DOHH2 (cell line): ENCODE data around the gene DRGX.

Source experiments
- H3F3A ChIP-seq: fragments of 200-600 bp; sonication (generic), shearing (Covaris generic); 2 replicates; pipeline ENCODE4 v1.6.0; 2016; ENCODE audit warnings: antibody characterized with exemption, mild to moderate bottlenecking; ENCODE audit not compliant: control insufficient read depth, insufficient read depth
- H3K27ac ChIP-seq: fragments of 200-600 bp; sonication (generic); 2 replicates; pipeline ENCODE4 v1.5.1; 2014; ENCODE audit warnings: low read depth, mild to moderate bottlenecking, low read length, moderate library complexity
- H3K27me3 ChIP-seq: fragments of 200-600 bp; sonication (generic); 2 replicates; pipeline ENCODE4 v1.6.1; 2014; ENCODE audit warnings: mild to moderate bottlenecking, low read length, mixed read lengths; ENCODE audit not compliant: control insufficient read depth
- H3K36me3 ChIP-seq: fragments of 200-600 bp; sonication (generic); 2 replicates; pipeline ENCODE4 v1.6.1; 2014; ENCODE audit warnings: mild to moderate bottlenecking, low read length, moderate library complexity, mixed read lengths; ENCODE audit not compliant: control insufficient read depth
- H3K4me1 ChIP-seq: fragments of 200-600 bp; sonication (generic); 2 replicates; pipeline ENCODE4 v1.6.1; 2014; ENCODE audit warnings: mild to moderate bottlenecking, low read length, mixed read lengths; ENCODE audit not compliant: control insufficient read depth
- H3K4me2 ChIP-seq: fragments of 200-600 bp; sonication (generic); 2 replicates; pipeline ENCODE4 v1.6.0; 2014; ENCODE audit warnings: mild to moderate bottlenecking, low read length, moderate library complexity
- H3K4me3 ChIP-seq: fragments of 200-600 bp; sonication (generic); 2 replicates; pipeline ENCODE4 v1.5.1; 2014; ENCODE audit warnings: mild to moderate bottlenecking, low read length, mixed read lengths
- H3K79me2 ChIP-seq: fragments of 200-600 bp; sonication (generic); 2 replicates; pipeline ENCODE4 v1.6.1; 2014; ENCODE audit warnings: mild to moderate bottlenecking, low read length, mixed read lengths; ENCODE audit not compliant: control insufficient read depth
- H3K9me2 ChIP-seq: fragments of 200-600 bp; sonication (generic); replicated peaks from 2 replicates; pipeline ENCODE4 v1.6.1; 2014; ENCODE audit warnings: mild to moderate bottlenecking, low read length, mixed read lengths; ENCODE audit not compliant: control insufficient read depth
- H3K9me3 ChIP-seq: fragments of 200-600 bp; sonication (generic); 2 replicates; pipeline ENCODE4 v1.6.1; 2014; ENCODE audit warnings: antibody characterized with exemption, low read length, mixed read lengths; ENCODE audit not compliant: control insufficient read depth, insufficient read depth
- H4K20me1 ChIP-seq: fragments of 200-600 bp; sonication (generic); 2 replicates; pipeline ENCODE4 v1.6.0; 2014; ENCODE audit warnings: low read depth, mild to moderate bottlenecking, antibody characterized with exemption, low read length, moderate library complexity; ENCODE audit not compliant: control insufficient read depth, insufficient read depth
- CTCF ChIP-seq: fragments of 200-600 bp; sonication (generic); IDR thresholded peaks from one replicate; pipeline ENCODE4 v1.5.1; 2014; ENCODE audit warnings: antibody characterized with exemption, mild to moderate bottlenecking, low read depth, low read length; ENCODE audit not compliant: poor library complexity, severe bottlenecking
- EZH2phosphoT487 ChIP-seq: fragments of 200-600 bp; sonication (generic); IDR thresholded peaks from 2 replicates; pipeline ENCODE4 v1.6.1; 2017; ENCODE audit warnings: borderline replicate concordance, mild to moderate bottlenecking, antibody characterized with exemption, low read length, moderate library complexity, mixed read lengths

Gene DRGX

GRCh38 chr10:49403363-49403762 is 7.5 kb upstream of the DRGX start:
- Histone ChIP-seq H3K27me3 (peaks cover 10% of the 10 kb centered on the region), H3K9me3 (no peaks in the 10 kb centered on the region), H3K9me2 (no peaks in the 10 kb centered on the region), H3K79me2 (no peaks in the 10 kb centered on the region), H4K20me1 (no peaks in the 10 kb centered on the region), H3K36me3 (no peaks in the 10 kb centered on the region), H3K4me1 (no peaks in the 10 kb centered on the region), H3K4me3 (no peak overlapping the region), H3F3A (no peaks in the 10 kb centered on the region), H3K27ac (no peak overlapping the region), H3K4me2 (no peak overlapping the region)
- TF ChIP-seq EZH2phosphoT487 (no peak), CTCF (no peak)

- Histone ChIP-seq H3K27ac (no peak overlapping the region), H3F3A (no peaks in the 10 kb centered on the region), H4K20me1 (no peaks in the 10 kb centered on the region), H3K9me2 (no peaks in the 10 kb centered on the region), H3K4me2 (no peak overlapping the region), H3K27me3 (peaks cover 28% of the 10 kb centered on the region), H3K36me3 (no peaks in the 10 kb centered on the region), H3K4me1 (no peaks in the 10 kb centered on the region), H3K4me3 (no peak overlapping the region), H3K9me3 (no peaks in the 10 kb centered on the region), H3K79me2 (no peaks in the 10 kb centered on the region)
- TF ChIP-seq CTCF (no peak), EZH2phosphoT487 (no peak)
Measured at GRCh38 chr10:49400365-49400764, 4.5 kb upstream of the DRGX start.

- Histone ChIP-seq H3K79me2 (no peaks in the 10 kb centered on the region), H3K4me3 (no peak overlapping the region), H3K9me3 (no peaks in the 10 kb centered on the region), H4K20me1 (no peaks in the 10 kb centered on the region), H3K4me1 (no peaks in the 10 kb centered on the region), H3K4me2 (no peak overlapping the region), H3K27me3 (peaks cover 41% of the 10 kb centered on the region), H3K27ac (no peak overlapping the region), H3K9me2 (no peaks in the 10 kb centered on the region), H3F3A (no peaks in the 10 kb centered on the region), H3K36me3 (no peaks in the 10 kb centered on the region)
- TF ChIP-seq EZH2phosphoT487 (no peak), CTCF (no peak)
Measured at GRCh38 chr10:49398986-49399385, 3.1 kb upstream of the DRGX start.
